ENCODE results near the gene NDUFAF3.
A peak's percentile ranks its signal among the peaks of the same experiment; 100 is the strongest.

NDUFAF3 gene, protein sequence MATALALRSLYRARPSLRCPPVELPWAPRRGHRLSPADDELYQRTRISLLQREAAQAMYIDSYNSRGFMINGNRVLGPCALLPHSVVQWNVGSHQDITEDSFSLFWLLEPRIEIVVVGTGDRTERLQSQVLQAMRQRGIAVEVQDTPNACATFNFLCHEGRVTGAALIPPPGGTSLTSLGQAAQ

DNA sequence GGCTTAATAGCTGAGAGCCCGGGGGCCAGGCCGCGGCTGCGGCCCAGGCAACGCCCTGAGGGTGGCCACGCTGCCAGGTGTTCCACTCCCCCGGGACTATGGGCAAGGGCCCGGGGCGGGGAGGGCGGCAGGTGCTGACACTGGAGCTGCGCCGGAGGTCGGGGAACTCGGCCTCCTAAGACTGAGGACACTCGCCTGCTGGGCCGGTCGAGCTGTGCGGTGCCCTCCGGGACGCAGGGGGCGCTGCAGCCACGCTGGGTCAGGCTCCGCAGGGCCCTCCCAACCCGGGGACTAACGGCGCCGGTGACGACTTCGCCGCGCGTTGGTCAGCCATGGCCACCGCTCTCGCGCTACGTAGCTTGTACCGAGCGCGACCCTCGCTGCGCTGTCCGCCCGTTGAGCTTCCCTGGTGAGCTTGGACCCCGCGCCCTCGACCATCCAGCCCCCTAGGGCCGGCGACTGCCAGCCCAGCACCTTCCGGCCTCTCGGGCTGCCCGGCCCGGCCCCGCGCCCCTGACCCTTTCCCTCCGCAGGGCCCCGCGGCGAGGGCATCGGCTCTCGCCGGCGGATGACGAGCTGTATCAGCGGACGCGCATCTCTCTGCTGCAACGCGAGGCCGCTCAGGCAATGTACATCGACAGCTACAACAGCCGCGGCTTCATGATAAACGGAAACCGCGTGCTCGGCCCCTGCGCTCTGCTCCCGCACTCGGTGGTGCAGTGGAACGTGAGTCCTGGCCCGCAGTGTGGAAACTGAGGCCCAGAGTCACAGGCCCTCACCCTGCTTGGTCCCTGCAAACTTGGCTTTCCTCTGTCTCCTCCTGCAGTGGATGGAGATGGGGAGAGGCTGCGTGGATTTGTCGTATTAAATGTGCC is at the start of gene NDUFAF3:
Gene NDUFAF3 (plus strand): TSS at position 309 of the 875 bp plus-strand sequence. CDS start 24 bp downstream, at position 333.
- peaks cover 33 to 62% of the 10 kb centered on the region in 2 donors for H3K4me1 ChIP-seq (ENCODE audit: control insufficient read depth in 1 of 2, insufficient read depth in 2 of 2, low read length in 2 of 2)
- H3K36me3 ChIP-seq (ENCODE audit: control insufficient read depth in 1 of 2, insufficient read depth in 2 of 2, low read length in 2 of 2), result peaks cover 28 to 33% of the 10 kb centered on the region in 2 donors
- H3K4me3 ChIP-seq (ENCODE audit: low read depth in 1 of 2, low read length in 2 of 2), result peak within 1 kb of the TSS; percentile 95 to 98
- no peaks in the 10 kb centered on the region for H3K27me3 ChIP-seq (ENCODE audit: control insufficient read depth in 1 of 2, insufficient read depth in 2 of 2, low read length in 2 of 2)
- no peaks in the 10 kb centered on the region for H3K9me3 ChIP-seq (ENCODE audit: control insufficient read depth in 1 of 2, low read length in 2 of 2)
- peak within 1 kb of the TSS; percentile 100 for H3K27ac ChIP-seq (ENCODE audit: low read depth, low read length)
- peak within 1 kb of the TSS; percentile 97 for H3K9ac ChIP-seq (ENCODE audit: low read depth in 1 of 2, low read length in 2 of 2)

DNA sequence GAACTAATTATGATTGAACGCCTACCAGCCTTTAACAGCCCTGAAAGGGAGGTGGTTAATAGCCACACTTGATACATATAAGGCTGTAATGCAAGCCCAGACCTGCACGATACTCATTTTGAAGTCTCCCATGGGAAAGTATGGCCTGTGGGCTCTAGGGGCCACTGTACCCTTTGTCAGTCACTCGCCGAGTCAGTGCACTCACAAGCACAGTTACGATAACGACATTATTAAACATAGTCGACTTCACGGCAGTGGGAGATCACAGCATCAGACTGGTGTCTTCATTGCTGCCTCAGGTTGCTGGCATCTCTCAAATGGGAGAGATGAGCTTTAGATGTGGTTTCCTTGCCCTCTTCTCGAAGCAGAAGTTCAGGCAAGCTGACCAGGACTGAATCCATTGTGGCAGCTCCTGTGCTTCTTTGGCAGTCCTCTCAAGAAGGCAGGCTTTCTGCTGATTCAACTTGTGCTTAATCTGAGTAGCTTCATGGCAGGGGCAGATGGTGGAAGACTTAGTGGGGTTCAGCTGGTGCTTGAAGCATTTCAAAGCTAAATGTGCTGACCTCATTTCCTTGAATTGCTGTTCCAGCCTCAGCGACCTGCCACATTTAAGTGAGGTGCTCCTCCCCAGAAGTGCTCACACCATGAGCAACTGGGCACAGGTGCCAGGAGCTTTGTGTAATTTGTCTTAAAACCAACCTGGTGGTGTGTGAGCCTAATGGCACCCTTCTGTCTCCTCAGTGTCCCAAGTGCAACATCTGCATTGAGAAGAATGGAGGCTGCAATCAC is 47.7 kb upstream of the NDUFAF3 start:
- no peaks in the 10 kb centered on the region for H3K9me3 ChIP-seq (ENCODE audit: control insufficient read depth in 1 of 2, low read length in 2 of 2)
- no peak overlapping the region for H3K9ac ChIP-seq (ENCODE audit: low read depth in 1 of 2, low read length in 2 of 2)
- no peaks in the 10 kb centered on the region for H3K4me1 ChIP-seq (ENCODE audit: control insufficient read depth in 1 of 2, insufficient read depth in 2 of 2, low read length in 2 of 2)
- peaks cover 38 to 85% of the 10 kb centered on the region in 2 donors for H3K36me3 ChIP-seq (ENCODE audit: control insufficient read depth in 1 of 2, insufficient read depth in 2 of 2, low read length in 2 of 2)
- no peak overlapping the region for H3K4me3 ChIP-seq (ENCODE audit: low read depth in 1 of 2, low read length in 2 of 2)
- H3K27me3 ChIP-seq (ENCODE audit: control insufficient read depth in 1 of 2, insufficient read depth in 2 of 2, low read length in 2 of 2), result no peaks in the 10 kb centered on the region
- no peak overlapping the region for H3K27ac ChIP-seq (ENCODE audit: low read depth, low read length)

DNA sequence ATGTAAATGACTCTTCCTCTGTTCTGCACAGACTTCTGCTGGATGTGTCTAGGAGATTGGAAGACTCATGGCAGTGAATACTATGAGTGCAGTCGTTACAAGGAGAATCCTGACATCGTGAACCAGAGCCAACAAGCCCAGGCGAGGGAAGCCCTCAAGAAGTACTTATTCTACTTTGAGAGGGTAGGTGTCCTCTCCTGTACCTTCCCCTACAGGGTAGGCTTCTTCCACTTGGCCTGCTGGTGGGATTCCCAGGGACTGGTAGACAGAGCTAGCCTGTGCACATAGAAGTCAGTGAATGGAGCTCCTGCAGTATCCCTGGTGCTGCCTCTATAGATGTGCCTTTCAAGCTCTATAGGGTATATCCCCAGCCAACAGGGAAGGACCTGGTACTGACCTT is 42.5 kb upstream of the NDUFAF3 start:
- H3K9ac ChIP-seq (ENCODE audit: low read depth in 1 of 2, low read length in 2 of 2), result no peak overlapping the region
- no peaks in the 10 kb centered on the region for H3K9me3 ChIP-seq (ENCODE audit: control insufficient read depth in 1 of 2, low read length in 2 of 2)
- H3K36me3 ChIP-seq (ENCODE audit: control insufficient read depth in 1 of 2, insufficient read depth in 2 of 2, low read length in 2 of 2), result peaks cover 48 to 87% of the 10 kb centered on the region in 2 donors
- H3K27me3 ChIP-seq (ENCODE audit: control insufficient read depth in 1 of 2, insufficient read depth in 2 of 2, low read length in 2 of 2), result no peaks in the 10 kb centered on the region
- H3K4me3 ChIP-seq (ENCODE audit: low read depth in 1 of 2, low read length in 2 of 2), result no peak overlapping the region
- no peak overlapping the region for H3K27ac ChIP-seq (ENCODE audit: low read depth, low read length)
- no peaks in the 10 kb centered on the region for H3K4me1 ChIP-seq (ENCODE audit: control insufficient read depth in 1 of 2, insufficient read depth in 2 of 2, low read length in 2 of 2)

DNA sequence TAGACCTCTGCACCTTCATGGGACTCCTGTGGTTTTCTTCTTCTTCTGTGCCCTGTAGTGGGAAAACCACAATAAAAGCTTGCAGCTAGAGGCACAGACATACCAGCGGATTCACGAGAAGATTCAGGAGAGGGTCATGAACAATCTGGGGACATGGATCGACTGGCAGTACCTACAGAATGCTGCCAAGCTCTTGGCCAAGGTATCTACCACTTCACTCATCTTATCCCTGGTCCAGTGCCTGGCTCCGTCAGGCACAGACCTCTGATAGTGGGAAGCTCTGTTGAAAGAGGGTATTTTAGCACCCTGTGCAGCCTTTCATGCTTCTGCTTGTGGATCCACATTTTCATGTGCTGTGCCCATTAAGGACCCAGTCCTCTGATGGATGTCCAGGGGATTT is 41.6 kb upstream of the NDUFAF3 start:
- Histone ChIP-seq H3K4me3 (ENCODE audit: low read depth in 1 of 2, low read length in 2 of 2) (no peak overlapping the region), H3K9me3 (ENCODE audit: control insufficient read depth in 1 of 2, low read length in 2 of 2) (no peaks in the 10 kb centered on the region), H3K27ac (ENCODE audit: low read depth, low read length) (no peak overlapping the region), H3K36me3 (ENCODE audit: control insufficient read depth in 1 of 2, insufficient read depth in 2 of 2, low read length in 2 of 2) (peaks cover 47 to 87% of the 10 kb centered on the region in 2 donors), H3K4me1 (ENCODE audit: control insufficient read depth in 1 of 2, insufficient read depth in 2 of 2, low read length in 2 of 2) (no peaks in the 10 kb centered on the region), H3K27me3 (ENCODE audit: control insufficient read depth in 1 of 2, insufficient read depth in 2 of 2, low read length in 2 of 2) (no peaks in the 10 kb centered on the region), H3K9ac (ENCODE audit: low read depth in 1 of 2, low read length in 2 of 2) (no peak overlapping the region)

DNA sequence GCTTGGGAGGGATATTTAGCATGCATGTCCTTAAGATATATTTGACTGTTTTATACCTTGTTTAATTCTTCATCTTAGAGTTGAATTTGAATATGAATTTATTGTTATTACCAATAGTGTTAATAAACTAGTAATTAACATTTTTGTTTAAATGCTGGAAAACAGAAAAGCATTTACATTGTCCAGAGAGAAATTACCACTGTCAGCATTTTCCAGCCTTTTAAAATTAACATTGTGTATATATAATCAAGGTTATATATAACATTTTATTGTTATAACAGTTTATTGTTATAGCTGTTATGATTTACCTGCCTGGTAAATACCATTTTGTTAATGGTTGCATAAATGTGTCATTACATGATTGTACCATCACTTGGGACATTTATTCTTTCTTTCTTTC is 39.9 kb upstream of the NDUFAF3 start:
- Histone ChIP-seq H3K27ac (ENCODE audit: low read depth, low read length) (no peak overlapping the region), H3K9ac (ENCODE audit: low read depth in 1 of 2, low read length in 2 of 2) (no peak overlapping the region), H3K4me3 (ENCODE audit: low read depth in 1 of 2, low read length in 2 of 2) (no peak overlapping the region), H3K9me3 (ENCODE audit: control insufficient read depth in 1 of 2, low read length in 2 of 2) (no peaks in the 10 kb centered on the region), H3K36me3 (ENCODE audit: control insufficient read depth in 1 of 2, insufficient read depth in 2 of 2, low read length in 2 of 2) (peaks cover 46 to 82% of the 10 kb centered on the region in 2 donors), H3K4me1 (ENCODE audit: control insufficient read depth in 1 of 2, insufficient read depth in 2 of 2, low read length in 2 of 2) (no peaks in the 10 kb centered on the region), H3K27me3 (ENCODE audit: control insufficient read depth in 1 of 2, insufficient read depth in 2 of 2, low read length in 2 of 2) (no peaks in the 10 kb centered on the region)

DNA sequence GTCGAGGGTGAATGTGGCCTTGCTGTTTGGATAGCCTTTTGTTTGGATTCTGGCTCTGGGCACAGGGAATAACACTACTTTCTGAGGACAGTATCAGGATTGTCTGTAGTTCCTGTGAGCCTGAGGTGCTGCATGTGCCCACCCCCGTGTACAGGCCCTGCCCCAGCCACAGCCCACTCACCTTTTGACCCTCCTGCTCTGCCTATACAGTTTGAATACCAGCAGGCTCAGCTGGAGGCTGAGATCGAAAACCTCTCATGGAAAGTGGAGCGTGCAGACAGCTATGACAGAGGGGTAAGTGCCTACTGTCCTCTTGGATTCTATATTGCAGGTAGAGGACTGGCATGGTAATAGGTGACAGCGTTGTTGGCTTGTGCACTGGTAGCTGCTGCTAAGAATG is 39.2 kb upstream of the NDUFAF3 start:
- Histone ChIP-seq H3K27ac (ENCODE audit: low read depth, low read length) (no peak overlapping the region), H3K9me3 (ENCODE audit: control insufficient read depth in 1 of 2, low read length in 2 of 2) (no peaks in the 10 kb centered on the region), H3K4me3 (ENCODE audit: low read depth in 1 of 2, low read length in 2 of 2) (no peak overlapping the region), H3K27me3 (ENCODE audit: control insufficient read depth in 1 of 2, insufficient read depth in 2 of 2, low read length in 2 of 2) (no peaks in the 10 kb centered on the region), H3K9ac (ENCODE audit: low read depth in 1 of 2, low read length in 2 of 2) (no peak overlapping the region), H3K36me3 (ENCODE audit: control insufficient read depth in 1 of 2, insufficient read depth in 2 of 2, low read length in 2 of 2) (peaks cover 41 to 77% of the 10 kb centered on the region in 2 donors), H3K4me1 (ENCODE audit: control insufficient read depth in 1 of 2, insufficient read depth in 2 of 2, low read length in 2 of 2) (no peaks in the 10 kb centered on the region)

DNA sequence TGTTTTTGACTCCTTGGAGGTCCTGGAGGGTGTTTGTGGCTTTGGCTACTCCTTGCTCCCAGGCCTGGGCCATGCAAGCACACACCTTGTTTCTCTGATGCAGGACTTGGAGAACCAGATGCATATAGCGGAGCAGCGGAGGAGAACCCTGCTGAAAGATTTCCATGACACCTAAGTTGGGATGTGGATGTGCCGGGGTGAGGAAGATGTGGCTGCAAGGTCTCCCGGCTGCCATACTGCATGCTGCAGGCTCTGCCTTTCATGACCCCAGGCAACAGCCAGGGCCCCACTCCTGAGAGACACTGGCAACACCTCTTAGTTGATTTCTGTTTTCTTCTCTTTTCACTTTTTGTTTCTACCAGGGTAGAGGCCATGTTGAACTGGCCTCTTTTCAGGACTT is 38.8 kb upstream of the NDUFAF3 start:
- H3K9ac ChIP-seq (ENCODE audit: low read depth in 1 of 2, low read length in 2 of 2), result no peak overlapping the region
- H3K36me3 ChIP-seq (ENCODE audit: control insufficient read depth in 1 of 2, insufficient read depth in 2 of 2, low read length in 2 of 2), result peaks cover 40 to 73% of the 10 kb centered on the region in 2 donors
- H3K27me3 ChIP-seq (ENCODE audit: control insufficient read depth in 1 of 2, insufficient read depth in 2 of 2, low read length in 2 of 2), result no peaks in the 10 kb centered on the region
- H3K9me3 ChIP-seq (ENCODE audit: control insufficient read depth in 1 of 2, low read length in 2 of 2), result no peaks in the 10 kb centered on the region
- H3K4me3 ChIP-seq (ENCODE audit: low read depth in 1 of 2, low read length in 2 of 2), result no peak overlapping the region
- no peak overlapping the region for H3K27ac ChIP-seq (ENCODE audit: low read depth, low read length)
- H3K4me1 ChIP-seq (ENCODE audit: control insufficient read depth in 1 of 2, insufficient read depth in 2 of 2, low read length in 2 of 2), result no peaks in the 10 kb centered on the region

DNA sequence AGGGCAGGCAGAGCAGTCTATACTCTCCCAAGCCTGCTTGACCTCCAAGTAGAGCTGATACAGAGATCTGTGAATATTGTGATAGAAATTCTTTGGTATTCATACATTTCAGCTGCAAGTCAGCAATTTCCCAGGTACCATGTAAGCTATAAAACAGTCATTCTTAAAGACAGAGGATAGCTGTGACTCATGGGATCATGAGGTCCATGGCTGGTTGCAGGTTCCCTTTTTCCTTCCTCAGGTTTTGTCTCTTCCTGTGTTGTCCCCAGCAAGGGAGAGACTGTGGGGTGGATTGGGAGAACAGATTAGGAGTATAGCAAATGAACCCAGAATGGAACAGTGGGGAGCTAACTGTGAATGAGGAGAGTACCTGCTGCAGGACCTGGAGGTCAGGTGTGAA is 37.3 kb upstream of the NDUFAF3 start:
- no peaks in the 10 kb centered on the region for H3K27me3 ChIP-seq (ENCODE audit: control insufficient read depth in 1 of 2, insufficient read depth in 2 of 2, low read length in 2 of 2)
- no peak overlapping the region for H3K9ac ChIP-seq (ENCODE audit: low read depth in 1 of 2, low read length in 2 of 2)
- H3K4me3 ChIP-seq (ENCODE audit: low read depth in 1 of 2, low read length in 2 of 2), result no peak overlapping the region
- H3K27ac ChIP-seq (ENCODE audit: low read depth, low read length), result no peak overlapping the region
- H3K4me1 ChIP-seq (ENCODE audit: control insufficient read depth in 1 of 2, insufficient read depth in 2 of 2, low read length in 2 of 2), result peaks cover 8% of the 10 kb centered on the region in 2 donors
- peaks cover 32 to 64% of the 10 kb centered on the region in 2 donors for H3K36me3 ChIP-seq (ENCODE audit: control insufficient read depth in 1 of 2, insufficient read depth in 2 of 2, low read length in 2 of 2)
- H3K9me3 ChIP-seq (ENCODE audit: control insufficient read depth in 1 of 2, low read length in 2 of 2), result no peaks in the 10 kb centered on the region

DNA sequence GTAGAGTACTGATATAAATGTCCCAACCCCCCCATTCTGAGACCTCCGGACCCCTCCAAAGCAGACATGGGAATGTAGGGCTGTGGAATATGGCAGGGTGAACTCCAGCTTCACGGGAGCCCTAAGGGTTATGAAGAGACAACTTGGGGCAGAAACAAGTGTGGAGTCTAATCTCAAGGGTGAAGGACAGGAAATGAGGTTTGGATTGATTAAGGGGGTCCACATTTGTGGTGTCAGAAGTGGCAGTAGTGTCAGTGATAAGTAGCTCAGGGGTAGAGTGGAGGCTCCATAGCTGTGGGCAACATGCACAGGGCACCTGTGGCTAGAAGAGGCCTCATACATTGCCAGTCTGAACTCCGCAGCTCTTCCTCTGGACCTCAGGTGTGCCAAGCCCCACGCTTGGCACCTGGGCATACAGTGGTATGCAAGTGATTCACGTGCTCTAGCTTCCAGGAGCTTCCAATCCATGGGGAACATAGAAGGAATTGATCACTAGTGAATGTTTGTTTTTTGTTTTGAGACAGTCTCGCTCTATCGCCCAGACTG is 36.0 kb upstream of the NDUFAF3 start:
- H3K4me3 ChIP-seq (ENCODE audit: low read depth in 1 of 2, low read length in 2 of 2), result no peak overlapping the region
- H3K9ac ChIP-seq (ENCODE audit: low read depth in 1 of 2, low read length in 2 of 2), result no peak overlapping the region
- H3K36me3 ChIP-seq (ENCODE audit: control insufficient read depth in 1 of 2, insufficient read depth in 2 of 2, low read length in 2 of 2), result peaks cover 24 to 52% of the 10 kb centered on the region in 2 donors
- peaks cover 8 to 12% of the 10 kb centered on the region in 2 donors for H3K4me1 ChIP-seq (ENCODE audit: control insufficient read depth in 1 of 2, insufficient read depth in 2 of 2, low read length in 2 of 2)
- H3K27me3 ChIP-seq (ENCODE audit: control insufficient read depth in 1 of 2, insufficient read depth in 2 of 2, low read length in 2 of 2), result no peaks in the 10 kb centered on the region
- no peaks in the 10 kb centered on the region for H3K9me3 ChIP-seq (ENCODE audit: control insufficient read depth in 1 of 2, low read length in 2 of 2)
- H3K27ac ChIP-seq (ENCODE audit: low read depth, low read length), result no peak overlapping the region
